Ishikawa (cell line): ENCODE data around the gene KRT38.

Experiments used
- CEBPB ChIP-seq: IDR thresholded peaks from 2 replicates; pipeline ENCODE4 v1.6.1; 2012
- CREB1 ChIP-seq: IDR thresholded peaks from 2 replicates; pipeline ENCODE4 v1.6.1; 2012; ENCODE audit warnings: low read depth
- EGR1 ChIP-seq: IDR thresholded peaks from 2 replicates; pipeline ENCODE4 v1.6.1; 2012
- EP300 ChIP-seq: IDR thresholded peaks from 2 replicates; pipeline ENCODE4 v1.6.1; 2012; ENCODE audit warnings: borderline replicate concordance
- FOXM1 ChIP-seq: IDR thresholded peaks from 2 replicates; pipeline ENCODE4 v1.6.1; 2012; ENCODE audit warnings: low read depth, borderline replicate concordance
- NFIC ChIP-seq: IDR thresholded peaks from 2 replicates; pipeline ENCODE4 v1.6.1; 2012
- RAD21 ChIP-seq: IDR thresholded peaks from 2 replicates; pipeline ENCODE4 v1.6.1; 2012; ENCODE audit warnings: low read depth
- TAF1 ChIP-seq: IDR thresholded peaks from 2 replicates; pipeline ENCODE4 v1.6.1; 2012; ENCODE audit warnings: low read depth, mild to moderate bottlenecking
- TCF12 ChIP-seq: IDR thresholded peaks from 2 replicates; pipeline ENCODE4 v1.6.1; 2012; ENCODE audit warnings: low read depth
- YY1 ChIP-seq: IDR thresholded peaks from 2 replicates; pipeline ENCODE4 v1.6.1; 2012; ENCODE audit warnings: low read depth
- ZBTB7A ChIP-seq: IDR thresholded peaks from 2 replicates; pipeline ENCODE4 v1.6.1; 2012; ENCODE audit warnings: low read depth
- TF ChIP-seq, protein P1 (sequence below): IDR thresholded peaks from 2 replicates; pipeline ENCODE4 v1.6.1; 2012
- TF ChIP-seq, protein P2 (sequence below): IDR thresholded peaks from 2 replicates; pipeline ENCODE4 v1.6.1; 2012; ENCODE audit warnings: low read depth, mild to moderate bottlenecking
- TF ChIP-seq, protein P3 (sequence below): IDR thresholded peaks from 2 replicates; pipeline ENCODE4 v1.6.1; 2012

DNA sequence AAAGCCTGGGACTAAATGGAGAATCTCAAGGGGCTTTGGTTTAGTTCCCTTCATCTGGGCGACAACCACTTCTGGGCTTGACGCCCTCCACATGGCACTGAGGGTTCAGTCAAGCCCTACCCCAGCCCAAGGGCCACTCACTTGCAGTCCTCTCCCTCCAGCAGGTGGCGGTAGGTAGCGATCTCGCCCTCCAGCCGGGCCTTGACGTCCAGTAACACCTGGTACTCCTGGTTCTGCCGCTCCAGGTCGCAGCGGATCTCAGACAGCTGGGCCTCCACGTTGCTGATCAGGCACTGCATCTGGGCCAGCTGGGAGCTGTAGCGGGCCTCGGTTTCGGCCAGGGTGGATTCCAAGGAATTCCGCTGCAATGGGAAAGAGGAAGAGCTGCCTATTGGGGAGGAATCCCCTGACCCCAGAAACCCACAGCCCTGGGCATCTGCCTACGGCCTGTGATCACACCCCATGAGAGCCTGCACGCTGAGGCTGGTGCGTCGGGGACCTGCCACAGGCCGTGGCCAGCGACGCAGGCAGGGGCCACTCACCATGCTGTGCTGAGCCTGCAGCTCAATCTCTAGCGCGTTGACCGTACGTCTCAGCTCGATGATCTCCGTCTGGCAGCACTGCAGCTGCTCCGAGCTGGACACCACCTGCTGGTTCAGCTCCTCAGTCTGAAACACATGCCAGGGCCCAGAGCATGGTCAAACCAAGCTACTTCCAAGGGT, 46.2 kb upstream of the KRT38 start:
- TF ChIP-seq, protein P1, sequence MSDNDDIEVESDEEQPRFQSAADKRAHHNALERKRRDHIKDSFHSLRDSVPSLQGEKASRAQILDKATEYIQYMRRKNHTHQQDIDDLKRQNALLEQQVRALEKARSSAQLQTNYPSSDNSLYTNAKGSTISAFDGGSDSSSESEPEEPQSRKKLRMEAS: no peak
- no peak for TF ChIP-seq EP300
- no peak for TF ChIP-seq TAF1
- TF ChIP-seq, protein P2, sequence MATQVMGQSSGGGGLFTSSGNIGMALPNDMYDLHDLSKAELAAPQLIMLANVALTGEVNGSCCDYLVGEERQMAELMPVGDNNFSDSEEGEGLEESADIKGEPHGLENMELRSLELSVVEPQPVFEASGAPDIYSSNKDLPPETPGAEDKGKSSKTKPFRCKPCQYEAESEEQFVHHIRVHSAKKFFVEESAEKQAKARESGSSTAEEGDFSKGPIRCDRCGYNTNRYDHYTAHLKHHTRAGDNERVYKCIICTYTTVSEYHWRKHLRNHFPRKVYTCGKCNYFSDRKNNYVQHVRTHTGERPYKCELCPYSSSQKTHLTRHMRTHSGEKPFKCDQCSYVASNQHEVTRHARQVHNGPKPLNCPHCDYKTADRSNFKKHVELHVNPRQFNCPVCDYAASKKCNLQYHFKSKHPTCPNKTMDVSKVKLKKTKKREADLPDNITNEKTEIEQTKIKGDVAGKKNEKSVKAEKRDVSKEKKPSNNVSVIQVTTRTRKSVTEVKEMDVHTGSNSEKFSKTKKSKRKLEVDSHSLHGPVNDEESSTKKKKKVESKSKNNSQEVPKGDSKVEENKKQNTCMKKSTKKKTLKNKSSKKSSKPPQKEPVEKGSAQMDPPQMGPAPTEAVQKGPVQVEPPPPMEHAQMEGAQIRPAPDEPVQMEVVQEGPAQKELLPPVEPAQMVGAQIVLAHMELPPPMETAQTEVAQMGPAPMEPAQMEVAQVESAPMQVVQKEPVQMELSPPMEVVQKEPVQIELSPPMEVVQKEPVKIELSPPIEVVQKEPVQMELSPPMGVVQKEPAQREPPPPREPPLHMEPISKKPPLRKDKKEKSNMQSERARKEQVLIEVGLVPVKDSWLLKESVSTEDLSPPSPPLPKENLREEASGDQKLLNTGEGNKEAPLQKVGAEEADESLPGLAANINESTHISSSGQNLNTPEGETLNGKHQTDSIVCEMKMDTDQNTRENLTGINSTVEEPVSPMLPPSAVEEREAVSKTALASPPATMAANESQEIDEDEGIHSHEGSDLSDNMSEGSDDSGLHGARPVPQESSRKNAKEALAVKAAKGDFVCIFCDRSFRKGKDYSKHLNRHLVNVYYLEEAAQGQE: no peak
- TF ChIP-seq NFIC: no peak
- no peak for TF ChIP-seq YY1
- no peak for TF ChIP-seq TCF12
- TF ChIP-seq CREB1: no peak
- TF ChIP-seq RAD21: peak; percentile 61
- TF ChIP-seq FOXM1: no peak
- TF ChIP-seq, protein P3, sequence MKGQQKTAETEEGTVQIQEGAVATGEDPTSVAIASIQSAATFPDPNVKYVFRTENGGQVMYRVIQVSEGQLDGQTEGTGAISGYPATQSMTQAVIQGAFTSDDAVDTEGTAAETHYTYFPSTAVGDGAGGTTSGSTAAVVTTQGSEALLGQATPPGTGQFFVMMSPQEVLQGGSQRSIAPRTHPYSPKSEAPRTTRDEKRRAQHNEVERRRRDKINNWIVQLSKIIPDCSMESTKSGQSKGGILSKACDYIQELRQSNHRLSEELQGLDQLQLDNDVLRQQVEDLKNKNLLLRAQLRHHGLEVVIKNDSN: no peak
- TF ChIP-seq EGR1: no peak
- TF ChIP-seq ZBTB7A: no peak
- TF ChIP-seq CEBPB: no peak
